ENCODE measurements around the gene TRIM37.

DNA sequence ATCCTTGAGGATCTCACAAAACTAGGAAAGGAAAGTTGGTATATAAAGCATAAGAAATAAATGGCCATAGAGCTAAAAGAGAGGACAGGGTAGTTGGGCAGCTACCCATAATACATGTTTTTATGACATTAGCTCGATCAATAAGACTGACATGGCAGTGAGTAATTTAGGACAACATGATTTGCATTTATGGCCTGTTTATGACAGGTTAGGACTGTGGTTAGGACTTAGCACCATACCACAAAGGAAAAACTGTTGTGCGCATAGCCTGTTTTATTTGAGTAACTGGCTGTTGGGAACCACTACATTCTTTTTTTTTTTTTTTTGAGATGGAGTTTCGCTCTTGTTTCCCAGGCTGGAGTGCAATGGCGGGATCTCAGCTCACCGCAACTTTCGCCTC, 18.0 kb upstream of the TRIM37 start:
- TF ChIP-seq, protein P1, sequence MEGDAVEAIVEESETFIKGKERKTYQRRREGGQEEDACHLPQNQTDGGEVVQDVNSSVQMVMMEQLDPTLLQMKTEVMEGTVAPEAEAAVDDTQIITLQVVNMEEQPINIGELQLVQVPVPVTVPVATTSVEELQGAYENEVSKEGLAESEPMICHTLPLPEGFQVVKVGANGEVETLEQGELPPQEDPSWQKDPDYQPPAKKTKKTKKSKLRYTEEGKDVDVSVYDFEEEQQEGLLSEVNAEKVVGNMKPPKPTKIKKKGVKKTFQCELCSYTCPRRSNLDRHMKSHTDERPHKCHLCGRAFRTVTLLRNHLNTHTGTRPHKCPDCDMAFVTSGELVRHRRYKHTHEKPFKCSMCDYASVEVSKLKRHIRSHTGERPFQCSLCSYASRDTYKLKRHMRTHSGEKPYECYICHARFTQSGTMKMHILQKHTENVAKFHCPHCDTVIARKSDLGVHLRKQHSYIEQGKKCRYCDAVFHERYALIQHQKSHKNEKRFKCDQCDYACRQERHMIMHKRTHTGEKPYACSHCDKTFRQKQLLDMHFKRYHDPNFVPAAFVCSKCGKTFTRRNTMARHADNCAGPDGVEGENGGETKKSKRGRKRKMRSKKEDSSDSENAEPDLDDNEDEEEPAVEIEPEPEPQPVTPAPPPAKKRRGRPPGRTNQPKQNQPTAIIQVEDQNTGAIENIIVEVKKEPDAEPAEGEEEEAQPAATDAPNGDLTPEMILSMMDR (IDR thresholded peaks at IDR 0.05; ENCODE audit: control extremely low read depth in 1 of 3, insufficient read depth in 1 of 3, low read depth in 1 of 3, low read length in 3 of 3), result no peak
- TF ChIP-seq, protein P2, sequence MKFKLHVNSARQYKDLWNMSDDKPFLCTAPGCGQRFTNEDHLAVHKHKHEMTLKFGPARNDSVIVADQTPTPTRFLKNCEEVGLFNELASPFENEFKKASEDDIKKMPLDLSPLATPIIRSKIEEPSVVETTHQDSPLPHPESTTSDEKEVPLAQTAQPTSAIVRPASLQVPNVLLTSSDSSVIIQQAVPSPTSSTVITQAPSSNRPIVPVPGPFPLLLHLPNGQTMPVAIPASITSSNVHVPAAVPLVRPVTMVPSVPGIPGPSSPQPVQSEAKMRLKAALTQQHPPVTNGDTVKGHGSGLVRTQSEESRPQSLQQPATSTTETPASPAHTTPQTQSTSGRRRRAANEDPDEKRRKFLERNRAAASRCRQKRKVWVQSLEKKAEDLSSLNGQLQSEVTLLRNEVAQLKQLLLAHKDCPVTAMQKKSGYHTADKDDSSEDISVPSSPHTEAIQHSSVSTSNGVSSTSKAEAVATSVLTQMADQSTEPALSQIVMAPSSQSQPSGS (IDR thresholded peaks at IDR 0.05; ENCODE audit: low read length), result no peak
- no peak for TF ChIP-seq CBX8 (IDR thresholded peaks at IDR 0.05; ENCODE audit: borderline replicate concordance, low read depth, low read length)

All from H1 (cell line).